Activated CD4-positive, alpha-beta memory T cell treated with anti-CD3 and anti-CD28 coated beads for 36 hours (primary cell): ENCODE results near the gene C14orf119. TPM values are rescaled to one million over a fixed set of nuclear protein-coding genes. Genes with fewer than 3 reads are reported as not detected.

Source experiments
- CTCF ChIA-PET: fragments of 350-600 bp; sonication (Branson Sonifier 250); formaldehyde crosslinking; loops from one replicate; lab custom pipeline; 2021; ENCODE audit warnings: antibody characterized with exemption, inconsistent platforms; lab: Charles Lee
- POLR2A ChIA-PET: fragments of 350-600 bp; sonication (Branson Sonifier 250); formaldehyde crosslinking; loops from one replicate; lab custom pipeline; 2021; ENCODE audit warnings: antibody characterized with exemption; lab: Charles Lee
- DNase-seq: peaks from one replicate; pipeline ENCODE4 v3.0.0-alpha.2; 2020
- H3K27ac Mint-ChIP-seq: one replicate; pipeline ENCODE4 v1.8.0; 2021; ENCODE audit warnings: mixed read lengths
- H3K27me3 Mint-ChIP-seq: one replicate; pipeline ENCODE4 v1.8.0; 2021; ENCODE audit warnings: mixed read lengths
- H3K36me3 Mint-ChIP-seq: one replicate; pipeline ENCODE4 v1.8.0; 2021; ENCODE audit warnings: mixed read lengths
- H3K4me1 Mint-ChIP-seq: one replicate; pipeline ENCODE4 v1.8.0; 2021; ENCODE audit warnings: low read depth, mixed read lengths
- H3K4me3 Mint-ChIP-seq: one replicate; pipeline ENCODE4 v1.8.0; 2021; ENCODE audit warnings: mild to moderate bottlenecking, mixed read lengths
- H3K9me3 Mint-ChIP-seq: one replicate; pipeline ENCODE4 v1.8.0; 2021; ENCODE audit warnings: mixed read lengths
- intact Hi-C: fragments of 100-400 bp; cut with micrococcal nuclease; formaldehyde crosslinking; loops from one replicate; pipeline ENCODE4 v1.15.1; 2023
- total RNA-seq, 2 experiments: library from RNA; stranded (reverse); gene quantifications; one replicate each; pipeline ENCODE4 v1.2.3, GENCODE V29; 2021

Gene C14orf119
- total RNA-seq, 2 experiments from 2014 or later, result 58.0 to 62.8 TPM

- Mint-ChIP-seq H3K4me1 (peaks cover 50% of the 10 kb centered on the region), H3K36me3 (peaks cover 47% of the 10 kb centered on the region), H3K9me3 (no peaks in the 10 kb centered on the region), H3K27ac (peak overlapping the region; percentile 74), H3K4me3 (peak overlapping the region; percentile 43), H3K27me3 (no peaks in the 10 kb centered on the region)
- CTCF ChIA-PET, result interaction anchor here (1.2 to 3.6 kb wide), 4 partner anchors 16 to 110 kb away, joined by 3 to 42 read pairs (median 10); partner anchors contain the start of gene AJUBA
- POLR2A ChIA-PET, result interaction anchor here (1.2 kb wide), 1 partner anchor 14 kb away, joined by 3 read pairs; no protein-coding TSS in a partner anchor
- DNase-seq, result no peak
- intact Hi-C loops, result no loop called here
These were observed 2.2 kb upstream of the C14orf119 start for GRCh38 chr14:23093104-23093503.

GRCh38 chr14:23093526-23093925, 1.8 kb upstream of the C14orf119 start:
- intact Hi-C loops, result no loop called here
- Mint-ChIP-seq H3K27me3 (no peaks in the 10 kb centered on the region), H3K27ac (peak overlapping the region; percentile 74), H3K4me1 (peaks cover 50% of the 10 kb centered on the region), H3K9me3 (no peaks in the 10 kb centered on the region), H3K4me3 (no peak overlapping the region), H3K36me3 (peaks cover 46% of the 10 kb centered on the region)
- DNase-seq, result no peak
- CTCF ChIA-PET, result interaction anchor here (2.3 to 3.4 kb wide), 6 partner anchors 8 to 207 kb away, joined by 11 to 64 read pairs (median 34); no protein-coding TSS in a partner anchor
- POLR2A ChIA-PET, result interaction anchor here (1.8 kb wide), 1 partner anchor 26 kb away, joined by 8 read pairs; no protein-coding TSS in a partner anchor

GRCh38 chr14:23093991-23094665, 1.2 kb upstream of the C14orf119 start:
- Mint-ChIP-seq H3K4me3 (no peak overlapping the region), H3K36me3 (peaks cover 52% of the 10 kb centered on the region), H3K4me1 (peaks cover 50% of the 10 kb centered on the region), H3K27me3 (no peaks in the 10 kb centered on the region), H3K27ac (no peak overlapping the region), H3K9me3 (no peaks in the 10 kb centered on the region)
- CTCF ChIA-PET, result interaction anchor here (0.6 to 3.4 kb wide), 18 partner anchors 9 to 233 kb away, joined by 3 to 64 read pairs (median 6); partner anchors contain the start of genes CDH24 and PABPN1
- intact Hi-C loops, result loop anchor here (2.0 kb wide), 1 partner anchor 459 kb away; no protein-coding TSS in a partner anchor
- DNase-seq, result no peak
- POLR2A ChIA-PET, result interaction anchor here (1.5 to 2.1 kb wide), 8 partner anchors 8 to 228 kb away, joined by 3 to 17 read pairs (median 10); partner anchors contain the start of genes PABPN1, PPP1R3E and PRMT5

GRCh38 chr14:23094666-23095195, 574 bp upstream of the C14orf119 start, which contains the start of gene ACIN1:
ACIN1 (minus strand) TSS chr14:23095136; CDS start chr14:23095112, 24 bp downstream.
- Mint-ChIP-seq H3K36me3 (peaks cover 48% of the 10 kb centered on the region), H3K27me3 (no peaks in the 10 kb centered on the region), H3K9me3 (no peaks in the 10 kb centered on the region), H3K4me3 (no peak within 1 kb of the TSS), H3K27ac (no peak within 1 kb of the TSS), H3K4me1 (peaks cover 44% of the 10 kb centered on the region)
- intact Hi-C loops, result loop anchor here (1.0 to 2.0 kb wide), 7 partner anchors 9 to 458 kb away; partner anchors contain the start of genes PABPN1 and PSMB5
- POLR2A ChIA-PET, result interaction anchor here (0.6 to 2.1 kb wide), 13 partner anchors 9 to 251 kb away, joined by 3 to 17 read pairs (median 6); partner anchors contain the start of genes HOMEZ, LRP10, PABPN1 and PPP1R3E
- CTCF ChIA-PET, result interaction anchor here (0.6 to 3.4 kb wide), 18 partner anchors 9 to 232 kb away, joined by 3 to 64 read pairs (median 6); partner anchors contain the start of genes CDH24 and PABPN1
- DNase-seq, result peak; percentile 81

GRCh38 chr14:23097786-23098185, 2.5 kb downstream of the C14orf119 start:
- H3K27me3 Mint-ChIP-seq, result no peaks in the 10 kb centered on the region
- ChIA-PET POLR2A (interaction anchor here (0.9 to 1.4 kb wide), 2 partner anchors 64 to 204 kb away, joined by 3 to 5 read pairs; partner anchors contain the start of gene PSMB5), CTCF (interaction anchor here (0.6 to 1.9 kb wide), 6 partner anchors 12 to 111 kb away, joined by 3 to 14 read pairs (median 7); no protein-coding TSS in a partner anchor)
- H3K36me3 Mint-ChIP-seq, result peaks cover 29% of the 10 kb centered on the region
- H3K27ac Mint-ChIP-seq, result no peak overlapping the region
- peaks cover 27% of the 10 kb centered on the region for H3K4me1 Mint-ChIP-seq
- H3K9me3 Mint-ChIP-seq, result no peaks in the 10 kb centered on the region
- DNase-seq, result no peak
- H3K4me3 Mint-ChIP-seq, result no peak overlapping the region
- intact Hi-C loops, result no loop called here

GRCh38 chr14:23099212-23099861, 4.0 kb downstream of the C14orf119 start:
- peaks cover 17% of the 10 kb centered on the region for H3K4me1 Mint-ChIP-seq
- ChIA-PET CTCF (interaction anchor here (0.6 to 5.5 kb wide), 6 partner anchors 10 to 281 kb away, joined by 3 to 24 read pairs (median 4); no protein-coding TSS in a partner anchor), POLR2A (no interaction called here)
- no peak overlapping the region for H3K4me3 Mint-ChIP-seq
- peaks cover 23% of the 10 kb centered on the region for H3K36me3 Mint-ChIP-seq
- H3K27ac Mint-ChIP-seq, result no peak overlapping the region
- no peaks in the 10 kb centered on the region for H3K9me3 Mint-ChIP-seq
- no peak for DNase-seq
- intact Hi-C loops, result no loop called here
- no peaks in the 10 kb centered on the region for H3K27me3 Mint-ChIP-seq

- CTCF ChIA-PET, result interaction anchor here (0.6 to 5.5 kb wide), 6 partner anchors 19 to 129 kb away, joined by 3 to 24 read pairs (median 6); no protein-coding TSS in a partner anchor
- H3K27me3 Mint-ChIP-seq, result no peaks in the 10 kb centered on the region
- no peaks in the 10 kb centered on the region for H3K9me3 Mint-ChIP-seq
- peaks cover 20% of the 10 kb centered on the region for H3K36me3 Mint-ChIP-seq
- no peak overlapping the region for H3K27ac Mint-ChIP-seq
- POLR2A ChIA-PET, result interaction anchor here (1.7 kb wide), 1 partner anchor 11 kb away, joined by 4 read pairs; no protein-coding TSS in a partner anchor
- peaks cover 17% of the 10 kb centered on the region for H3K4me1 Mint-ChIP-seq
- DNase-seq, result no peak
- intact Hi-C loops, result no loop called here
- H3K4me3 Mint-ChIP-seq, result no peak overlapping the region
These were observed 6.1 kb downstream of the C14orf119 start for GRCh38 chr14:23101213-23101970.

- ChIA-PET CTCF (interaction anchor here (0.9 to 5.5 kb wide), 5 partner anchors 19 to 130 kb away, joined by 3 to 24 read pairs (median 7); no protein-coding TSS in a partner anchor), POLR2A (no interaction called here)
- Mint-ChIP-seq H3K9me3 (no peaks in the 10 kb centered on the region), H3K4me1 (peaks cover 10% of the 10 kb centered on the region), H3K27ac (no peak overlapping the region), H3K36me3 (peaks cover 16% of the 10 kb centered on the region), H3K27me3 (no peaks in the 10 kb centered on the region), H3K4me3 (no peak overlapping the region)
- intact Hi-C loops, result no loop called here
- no peak for DNase-seq
These were observed 6.8 kb downstream of the C14orf119 start for GRCh38 chr14:23101986-23102625.

- no peak overlapping the region for H3K27ac Mint-ChIP-seq
- intact Hi-C loops, result no loop called here
- peaks cover 9% of the 10 kb centered on the region for H3K36me3 Mint-ChIP-seq
- DNase-seq, result no peak
- H3K9me3 Mint-ChIP-seq, result no peaks in the 10 kb centered on the region
- ChIA-PET POLR2A (no interaction called here), CTCF (interaction anchor here (1.9 to 5.5 kb wide), 3 partner anchors 18 to 34 kb away, joined by 7 to 24 read pairs (median 19); no protein-coding TSS in a partner anchor)
- no peaks in the 10 kb centered on the region for H3K27me3 Mint-ChIP-seq
- no peak overlapping the region for H3K4me3 Mint-ChIP-seq
- peaks cover 3% of the 10 kb centered on the region for H3K4me1 Mint-ChIP-seq
These were observed 7.5 kb downstream of the C14orf119 start for GRCh38 chr14:23102801-23103200.

GRCh38 chr14:23103581-23103980, 8.3 kb downstream of the C14orf119 start:
- POLR2A ChIA-PET, result no interaction called here
- H3K27me3 Mint-ChIP-seq, result no peaks in the 10 kb centered on the region

More at GRCh38 chr14:23103581-23103980, 8.3 kb downstream of the C14orf119 start:
- Mint-ChIP-seq H3K4me3 (no peak overlapping the region), H3K9me3 (no peaks in the 10 kb centered on the region), H3K4me1 (no peaks in the 10 kb centered on the region), H3K27ac (no peak overlapping the region), H3K36me3 (peaks cover 7% of the 10 kb centered on the region)
- CTCF ChIA-PET, result interaction anchor here (1.0 to 5.5 kb wide), 2 partner anchors 17 to 35 kb away, joined by 3 to 24 read pairs; no protein-coding TSS in a partner anchor
- no peak for DNase-seq
- intact Hi-C loops, result no loop called here
